H1 (cell line): Measurements from ENCODE around the gene TFF3. TPM values are rescaled to one million over a fixed set of nuclear protein-coding genes. Genes with fewer than 3 reads are reported as not detected.

Source experiments
- CTCF ChIA-PET: fragments of 300-600 bp; sonication (Branson Sonifier 250); formaldehyde crosslinking; loops from one replicate; lab custom pipeline; 2021; ENCODE audit not compliant: partially characterized antibody; lab: Charles Lee
- POLR2A ChIA-PET: fragments of 300-600 bp; sonication (Branson Sonifier 250); formaldehyde crosslinking; loops from one replicate; lab custom pipeline; 2021; ENCODE audit warnings: inconsistent platforms; ENCODE audit not compliant: partially characterized antibody; lab: Charles Lee
- DNase-seq, 2 experiments: peaks; one replicate each; pipeline versions ENCODE4 v3.0.0 to v3.0.0-alpha.2; 2010 to 2022; ENCODE audit warnings: low spot score in 2 of 2, low read depth in 1 of 2, mixed read lengths in 1 of 2
- FAIRE-seq: peaks from 2 replicates; lab custom pipeline; 2011; peaks lifted over from hg19 to GRCh38; lab: Jason Lieb, UNC
- H2AFZ ChIP-seq: 2 replicates; pipeline ENCODE4 v1.8.1; 2012; ENCODE audit warnings: low read length, inconsistent platforms
- H2AK5ac ChIP-seq: 2 replicates; pipeline ENCODE4 v1.6.1; 2013; ENCODE audit warnings: low read depth, low read length
- H2BK120ac ChIP-seq: replicated peaks from 2 replicates; pipeline ENCODE3; 2013; ENCODE audit warnings: low read depth, low read length, inconsistent platforms
- H2BK12ac ChIP-seq: 2 replicates; pipeline ENCODE4 v1.6.1; 2013; ENCODE audit warnings: low read depth, low read length
- H2BK15ac ChIP-seq: 2 replicates; pipeline ENCODE4 v1.6.1; 2013; ENCODE audit warnings: low read length
- H2BK20ac ChIP-seq: 2 replicates; pipeline ENCODE4 v1.6.1; 2013; ENCODE audit warnings: low read length
- H2BK5ac ChIP-seq: 2 replicates; pipeline ENCODE4 v1.6.1; 2013; ENCODE audit warnings: low read depth, low read length
- H3K14ac ChIP-seq: 2 replicates; pipeline ENCODE4 v1.6.1; 2013; ENCODE audit warnings: inconsistent platforms; ENCODE audit not compliant: insufficient read length
- H3K18ac ChIP-seq: 2 replicates; pipeline ENCODE4 v1.6.1; 2013; ENCODE audit warnings: low read length; ENCODE audit errors: extremely low read depth
- H3K23ac ChIP-seq: 2 replicates; pipeline ENCODE4 v1.6.1; 2013; ENCODE audit warnings: inconsistent platforms; ENCODE audit not compliant: insufficient read length
- H3K23me2 ChIP-seq: 2 replicates; pipeline ENCODE4 v1.6.1; 2013; ENCODE audit warnings: low read depth, low read length
- H3K27ac ChIP-seq: 2 replicates; pipeline ENCODE4 v1.6.1; 2011; ENCODE audit warnings: low read depth, low read length, inconsistent platforms
- H3K27me3 ChIP-seq, 4 experiments: replicated peaks in 1 of 4; 1 replicate in 1 of 4; 2 replicates in 3 of 4; pipeline versions ENCODE4 v1.6.1 to v1.8.1; 2011 to 2013; ENCODE audit warnings: low read length in 3 of 4, mild to moderate bottlenecking in 3 of 4, inconsistent platforms in 2 of 4, mixed read lengths in 2 of 4, moderate library complexity in 1 of 4; ENCODE audit not compliant: control insufficient read depth in 3 of 4, insufficient read depth in 3 of 4; ENCODE audit errors: extremely low read depth in 1 of 4
- H3K36me3 ChIP-seq, 4 experiments: 2 replicates each; pipeline versions ENCODE4 v1.6.1 to v1.8.1; 2011 to 2013; ENCODE audit warnings: mild to moderate bottlenecking in 4 of 4, low read length in 3 of 4, moderate library complexity in 2 of 4, control low read depth in 1 of 4, inconsistent platforms in 1 of 4; ENCODE audit not compliant: insufficient read depth in 4 of 4, control insufficient read depth in 2 of 4
- H3K4ac ChIP-seq: replicated peaks from 2 replicates; pipeline ENCODE3; 2013; ENCODE audit warnings: low read length, low read depth, mixed read lengths, inconsistent platforms; ENCODE audit not compliant: insufficient read length
- H3K4me1 ChIP-seq, 4 experiments: replicated peaks in 1 of 4; 1 replicate in 1 of 4; 2 replicates in 3 of 4; pipeline versions ENCODE4 v1.6.1 to v1.8.1; 2011 to 2013; ENCODE audit warnings: low read length in 3 of 4, inconsistent platforms in 2 of 4, mixed read lengths in 1 of 4; ENCODE audit not compliant: insufficient read depth in 4 of 4, control insufficient read depth in 3 of 4
- H3K4me2 ChIP-seq, 2 experiments: 2 replicates each; pipeline versions ENCODE4 v1.6.1 to v1.8.1; 2011 to 2013; ENCODE audit warnings: low read depth in 2 of 2, low read length in 2 of 2, control low read depth in 1 of 2, inconsistent platforms in 1 of 2, mild to moderate bottlenecking in 1 of 2; ENCODE audit not compliant: insufficient read depth in 1 of 2
- H3K4me3 ChIP-seq, 4 experiments: fragments of 200-600, 300-600 bp in 1 of 4; sonication (generic), shearing (Covaris generic), sonication (Bioruptor Twin) in 1 of 4; 2 replicates each; pipeline versions ENCODE4 v1.5.1 to v1.8.1; 2011 to 2016; ENCODE audit warnings: low read length in 4 of 4, low read depth in 3 of 4, control low read depth in 2 of 4, inconsistent platforms in 2 of 4, mild to moderate bottlenecking in 2 of 4, mixed read lengths in 1 of 4, moderate library complexity in 1 of 4; ENCODE audit not compliant: insufficient read depth in 2 of 4; ENCODE audit errors: extremely low read depth in 1 of 4
- H3K56ac ChIP-seq: replicated peaks from 2 replicates; pipeline ENCODE3; 2013; ENCODE audit warnings: low read depth, mild to moderate bottlenecking, mixed read lengths, low read length, inconsistent platforms; ENCODE audit not compliant: insufficient read length
- H3K79me1 ChIP-seq: 2 replicates; pipeline ENCODE4 v1.6.1; 2013; ENCODE audit warnings: low read depth, low read length, control low read depth
- H3K79me2 ChIP-seq, 2 experiments: 2 replicates each; pipeline versions ENCODE4 v1.6.1 to v1.8.1; 2012 to 2013; ENCODE audit warnings: low read length in 2 of 2, mild to moderate bottlenecking in 2 of 2, inconsistent platforms in 1 of 2; ENCODE audit not compliant: insufficient read depth in 2 of 2, control insufficient read depth in 1 of 2
- H3K9ac ChIP-seq, 4 experiments: replicated peaks in 1 of 4; 1 replicate in 1 of 4; 2 replicates in 3 of 4; pipeline versions ENCODE4 v1.6.1 to v1.8.1; 2011 to 2013; ENCODE audit warnings: low read depth in 3 of 4, low read length in 3 of 4, control low read depth in 2 of 4, mild to moderate bottlenecking in 2 of 4, moderate library complexity in 2 of 4, inconsistent platforms in 1 of 4; ENCODE audit errors: extremely low read depth in 1 of 4
- H3K9me3 ChIP-seq, 2 experiments: 2 replicates each; pipeline versions ENCODE4 v1.6.1 to v1.8.1; 2012 to 2013; ENCODE audit warnings: mild to moderate bottlenecking in 2 of 2, moderate library complexity in 2 of 2, control low read depth in 1 of 2, inconsistent platforms in 1 of 2, low read depth in 1 of 2, low read length in 1 of 2, mixed read lengths in 1 of 2; ENCODE audit not compliant: insufficient read depth in 2 of 2
- H4K20me1 ChIP-seq, 2 experiments: replicated peaks in 1 of 2; 2 replicates each; pipeline versions ENCODE3 to v1.8.1; 2011 to 2013; ENCODE audit warnings: inconsistent platforms in 2 of 2, low read length in 2 of 2, mild to moderate bottlenecking in 1 of 2; ENCODE audit not compliant: insufficient read depth in 2 of 2, control insufficient read depth in 1 of 2
- H4K5ac ChIP-seq: 2 replicates; pipeline ENCODE4 v1.6.1; 2013; ENCODE audit warnings: low read length, low read depth, mixed read lengths, inconsistent platforms; ENCODE audit not compliant: insufficient read length
- H4K8ac ChIP-seq: 2 replicates; pipeline ENCODE4 v1.8.0; 2013; ENCODE audit warnings: mild to moderate bottlenecking, moderate library complexity, low read length, inconsistent platforms; ENCODE audit not compliant: insufficient read depth; ENCODE audit errors: extremely low read depth
- H4K91ac ChIP-seq: replicated peaks from 2 replicates; pipeline ENCODE3; 2013; ENCODE audit warnings: low read length, mixed read lengths, inconsistent platforms; ENCODE audit not compliant: insufficient read length
- CEBPB ChIP-seq: IDR thresholded peaks from 2 replicates; pipeline ENCODE4 v1.6.1; 2012; ENCODE audit warnings: low read depth, low read length
- POLR2A ChIP-seq, 2 experiments: IDR thresholded peaks; 1 replicate in 1 of 2; 2 replicates in 1 of 2; pipeline ENCODE4 v1.6.1; 2011; ENCODE audit warnings: low read depth in 2 of 2, low read length in 2 of 2, mild to moderate bottlenecking in 2 of 2; ENCODE audit errors: control extremely low read depth in 1 of 2
- POU5F1 ChIP-seq: IDR thresholded peaks from 2 replicates; pipeline ENCODE4 v1.6.1; 2011; ENCODE audit warnings: low read depth, mild to moderate bottlenecking, low read length, moderate library complexity
- SIX5 ChIP-seq: IDR thresholded peaks from 2 replicates; pipeline ENCODE4 v1.6.1; 2011; ENCODE audit warnings: mild to moderate bottlenecking, low read depth, low read length
- SRF ChIP-seq: IDR thresholded peaks from 2 replicates; pipeline ENCODE4 v1.6.1; 2011; ENCODE audit warnings: mild to moderate bottlenecking, low read depth, low read length, moderate library complexity
- WGBS, 2 experiments: shearing (Covaris generic) in 1 of 2; methylation state at CpG; one replicate each; pipeline versions ENCODE4 v1.1.6 to v1.1.7; 2013 to 2015; ENCODE audit warnings: low lambda C conversion rate in 2 of 2, mixed read lengths in 2 of 2, inconsistent platforms in 1 of 2, low coverage in 1 of 2, missing lambda C conversion rate in 1 of 2; ENCODE audit not compliant: insufficient replicate concordance in 2 of 2, insufficient coverage in 1 of 2, insufficient read length in 1 of 2; ENCODE audit errors: extremely low coverage in 1 of 2, missing lambda C conversion rate in 1 of 2; 5-methylcytosine and 5-hydroxymethylcytosine counted together
- polyA plus RNA-seq, 7 experiments: library from polyadenylated mRNA; depleted of rRNA in 3 of 7; stranded (reverse) in 5 of 7; unstranded in 2 of 7; fragments of >200 nt in 5 of 7; fragments of 200-250 nt in 2 of 7; gene quantifications; 1 replicate in 5 of 7; 2 replicates in 1 of 7; 4 replicates in 1 of 7; pipeline versions ENCODE4 v1.2.1 to v1.2.3, GENCODE V29; 2011 to 2013; ENCODE audit warnings: missing spikeins in 2 of 7, mixed read lengths in 2 of 7
- total RNA-seq: library from RNA; stranded (reverse); fragmentation: NEBNext Ultra II Directional; extraction: Animal tissue kit (Norgen Biotek cat#: 25700); gene quantifications from 2 replicates; pipeline ENCODE4 v1.2.1, GENCODE V29; 2021
- TF ChIP-seq, protein P1 (sequence below): IDR thresholded peaks from 2 replicates; pipeline ENCODE4 v1.6.1; 2012; ENCODE audit warnings: inconsistent platforms
- TF ChIP-seq, protein P2 (sequence below): IDR thresholded peaks from 2 replicates; pipeline ENCODE4 v1.6.1; 2012; ENCODE audit warnings: inconsistent platforms

The TFF3 gene
- total and polyA plus RNA-seq, 2 of the 8 experiments (the other 6 are each of a cell fraction or from before 2014, with no cell fraction given) = 1.7 to 6.7 TPM

DNA sequence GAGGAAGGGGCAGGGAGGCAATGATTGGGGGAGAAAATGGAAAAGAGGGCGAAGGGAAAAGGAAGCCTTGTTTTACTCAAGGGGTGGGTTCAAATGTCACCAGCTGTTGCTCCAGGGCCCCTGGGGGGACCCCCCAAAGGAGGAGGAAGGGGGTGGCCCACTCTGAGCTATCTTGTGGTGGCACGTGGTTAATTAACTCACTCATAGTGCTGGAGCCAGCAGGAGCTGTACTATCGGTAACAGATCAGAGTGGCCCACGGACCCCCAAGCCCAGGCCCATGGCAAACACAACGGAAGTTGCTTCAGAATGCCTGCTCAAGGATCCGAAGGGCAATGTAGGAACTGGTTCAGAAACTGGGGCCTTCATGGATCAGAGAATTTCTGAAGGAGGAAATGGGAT is 28.3 kb upstream of the TFF3 start:
- WGBS, 2 experiments = 91% methylated on average over 6 of the region's 6 CpGs; no CpG with 5 or more reads in 1 of the 2 experiments
- no peak overlapping the region for H4K5ac ChIP-seq
- ChIA-PET CTCF (interaction anchor here (0.6 to 11.6 kb wide), 4 partner anchors 24 to 375 kb away, joined by 3 to 137 read pairs (median 4); partner anchors contain the start of gene TFF3), POLR2A (no interaction called here)
- no peak overlapping the region for H2AFZ ChIP-seq
- no peaks in the 10 kb centered on the region for H3K27me3 ChIP-seq
- no peak overlapping the region for H3K9ac ChIP-seq
- H2AK5ac ChIP-seq = no peak overlapping the region
- no peaks in the 10 kb centered on the region for H3K23me2 ChIP-seq
- H2BK120ac ChIP-seq = no peak overlapping the region
- no peak overlapping the region for H2BK15ac ChIP-seq
- no peaks in the 10 kb centered on the region for H3K79me1 ChIP-seq
- H4K20me1 ChIP-seq = no peaks in the 10 kb centered on the region
- no peaks in the 10 kb centered on the region for H3K9me3 ChIP-seq
- H3K18ac ChIP-seq = no peak overlapping the region
- no peak overlapping the region for H3K4ac ChIP-seq
- H4K8ac ChIP-seq = no peak overlapping the region
- no peak overlapping the region for H3K23ac ChIP-seq
- H2BK12ac ChIP-seq = no peak overlapping the region
- no peaks in the 10 kb centered on the region for H3K36me3 ChIP-seq
- no peak for DNase-seq
- no peaks in the 10 kb centered on the region for H3K79me2 ChIP-seq
- no peak overlapping the region for H3K4me2 ChIP-seq
- H3K4me3 ChIP-seq = no peak overlapping the region
- no peak for FAIRE-seq
- no peak overlapping the region for H3K56ac ChIP-seq
- H3K27ac ChIP-seq = no peak overlapping the region
- no peak overlapping the region for H2BK20ac ChIP-seq
- no peak overlapping the region for H4K91ac ChIP-seq
- TF ChIP-seq SRF (no peak), SIX5 (no peak), POLR2A (IDR thresholded peaks at IDR 0.05; ENCODE audit: control extremely low read depth in 1 of 2, low read depth in 2 of 2, low read length in 2 of 2) (no peak), POU5F1 (no peak), CEBPB (no peak)
- TF ChIP-seq, protein P1, sequence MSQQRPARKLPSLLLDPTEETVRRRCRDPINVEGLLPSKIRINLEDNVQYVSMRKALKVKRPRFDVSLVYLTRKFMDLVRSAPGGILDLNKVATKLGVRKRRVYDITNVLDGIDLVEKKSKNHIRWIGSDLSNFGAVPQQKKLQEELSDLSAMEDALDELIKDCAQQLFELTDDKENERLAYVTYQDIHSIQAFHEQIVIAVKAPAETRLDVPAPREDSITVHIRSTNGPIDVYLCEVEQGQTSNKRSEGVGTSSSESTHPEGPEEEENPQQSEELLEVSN = no peak
- TF ChIP-seq, protein P2, sequence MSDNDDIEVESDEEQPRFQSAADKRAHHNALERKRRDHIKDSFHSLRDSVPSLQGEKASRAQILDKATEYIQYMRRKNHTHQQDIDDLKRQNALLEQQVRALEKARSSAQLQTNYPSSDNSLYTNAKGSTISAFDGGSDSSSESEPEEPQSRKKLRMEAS = no peak
- no peak overlapping the region for H2BK5ac ChIP-seq
- H3K4me1 ChIP-seq = peaks cover 0 to 4% (median under 1%) of the 10 kb centered on the region in 4 experiments; a peak in 3 of 7 replicates
- H3K14ac ChIP-seq = no peak overlapping the region
